ENCODE data around the gene ZSCAN22. TPM values are rescaled to one million over a fixed set of nuclear protein-coding genes. Genes with fewer than 3 reads are reported as not detected.
"Not testable (repeated sequence)": the region's sequence is repeated elsewhere in the genome, so short reads cannot be mapped to it uniquely, and the experiment has no call there.

ZSCAN22 gene
- total and polyA plus RNA-seq, 2 donors (not counting 1 experiment from before 2014, with no cell fraction given): 2.8 to 7.1 TPM

GRCh38 chr19:58310685-58311084 lies 16.1 kb upstream of the ZSCAN22 start:
- H3K27me3 ChIP-seq (replicated peaks in 1 of 4; ENCODE audit: control extremely low read depth in 1 of 4, control insufficient read depth in 3 of 4, insufficient read depth in 4 of 4, low read length in 3 of 4); H3K9me3 ChIP-seq (ENCODE audit: control extremely low read depth in 1 of 3, control insufficient read depth in 2 of 3, insufficient read depth in 1 of 3, low read length in 2 of 3); H3K27me3 Mint-ChIP-seq; H3K27ac ChIP-seq (ENCODE audit: low read length in 2 of 2); DNase-seq; H3K27ac Mint-ChIP-seq; H3K4me1 ChIP-seq (ENCODE audit: control insufficient read depth in 2 of 2, insufficient read depth in 2 of 2, low read length in 2 of 2); H3K4me3 Mint-ChIP-seq; CTCF ChIA-PET; intact Hi-C loops (cut with micrococcal nuclease); ATAC-seq (ENCODE audit: low read depth); H3K9ac ChIP-seq (ENCODE audit: low read length); H3K4me3 ChIP-seq (ENCODE audit: control extremely low read depth in 1 of 5, extremely low read depth in 1 of 5, insufficient read depth in 1 of 5, low read depth in 2 of 5, low read length in 4 of 5); H3K9me3 Mint-ChIP-seq (ENCODE audit: insufficient read depth); H3K4me2 ChIP-seq (replicated peaks; ENCODE audit: low read depth, low read length, poor library complexity, severe bottlenecking); POLR2A ChIA-PET; H2AFZ ChIP-seq (ENCODE audit: insufficient read depth, low read depth, low read length, poor library complexity, severe bottlenecking): not testable (repeated sequence)
- TF ChIP-seq, protein P1, sequence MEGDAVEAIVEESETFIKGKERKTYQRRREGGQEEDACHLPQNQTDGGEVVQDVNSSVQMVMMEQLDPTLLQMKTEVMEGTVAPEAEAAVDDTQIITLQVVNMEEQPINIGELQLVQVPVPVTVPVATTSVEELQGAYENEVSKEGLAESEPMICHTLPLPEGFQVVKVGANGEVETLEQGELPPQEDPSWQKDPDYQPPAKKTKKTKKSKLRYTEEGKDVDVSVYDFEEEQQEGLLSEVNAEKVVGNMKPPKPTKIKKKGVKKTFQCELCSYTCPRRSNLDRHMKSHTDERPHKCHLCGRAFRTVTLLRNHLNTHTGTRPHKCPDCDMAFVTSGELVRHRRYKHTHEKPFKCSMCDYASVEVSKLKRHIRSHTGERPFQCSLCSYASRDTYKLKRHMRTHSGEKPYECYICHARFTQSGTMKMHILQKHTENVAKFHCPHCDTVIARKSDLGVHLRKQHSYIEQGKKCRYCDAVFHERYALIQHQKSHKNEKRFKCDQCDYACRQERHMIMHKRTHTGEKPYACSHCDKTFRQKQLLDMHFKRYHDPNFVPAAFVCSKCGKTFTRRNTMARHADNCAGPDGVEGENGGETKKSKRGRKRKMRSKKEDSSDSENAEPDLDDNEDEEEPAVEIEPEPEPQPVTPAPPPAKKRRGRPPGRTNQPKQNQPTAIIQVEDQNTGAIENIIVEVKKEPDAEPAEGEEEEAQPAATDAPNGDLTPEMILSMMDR (IDR thresholded peaks at IDR 0.05): peak; percentile 41
- WGBS (ENCODE audit: insufficient coverage): 86% methylated on average over 7 of the region's 13 CpGs
- peaks cover 22% of the 10 kb centered on the region for H3K4me1 Mint-ChIP-seq
- Histone ChIP-seq H4K20me1 (ENCODE audit: control insufficient read depth, insufficient read depth, low read length, poor library complexity, severe bottlenecking) (peaks cover 11% of the 10 kb centered on the region), H3K36me3 (replicated peaks in 1 of 2; ENCODE audit: control extremely low read depth in 1 of 2, control insufficient read depth in 1 of 2, extremely low read depth in 1 of 2, insufficient read depth in 2 of 2, low read length in 1 of 2) (peaks cover 1 to 68% of the 10 kb centered on the region in 2 experiments), H3K79me2 (ENCODE audit: control insufficient read depth, insufficient read depth, low read length) (peaks cover 37% of the 10 kb centered on the region)

- Mint-ChIP-seq H3K4me3 (no peak overlapping the region), H3K27ac (no peak overlapping the region), H3K27me3 (no peaks in the 10 kb centered on the region), H3K4me1 (peaks cover 16% of the 10 kb centered on the region), H3K9me3 (ENCODE audit: insufficient read depth) (no peaks in the 10 kb centered on the region)
- ATAC-seq (ENCODE audit: low read depth) (no peak), DNase-seq (no peak)
- ChIA-PET CTCF (no interaction called here), POLR2A (no interaction called here)
- Histone ChIP-seq H3K4me1 (ENCODE audit: control insufficient read depth in 2 of 2, insufficient read depth in 2 of 2, low read length in 2 of 2) (peaks cover 2% of the 10 kb centered on the region in 2 donors), H4K20me1 (ENCODE audit: control insufficient read depth, insufficient read depth, low read length, poor library complexity, severe bottlenecking) (peaks cover 11% of the 10 kb centered on the region), H3K9me3 (ENCODE audit: control extremely low read depth in 1 of 3, control insufficient read depth in 2 of 3, insufficient read depth in 1 of 3, low read length in 2 of 3) (peaks cover 0 to 9% (median 0%) of the 10 kb centered on the region in 3 donors), H3K27ac (ENCODE audit: low read length in 2 of 2) (no peak overlapping the region), H3K79me2 (ENCODE audit: control insufficient read depth, insufficient read depth, low read length) (peaks cover 30% of the 10 kb centered on the region), H3K9ac (ENCODE audit: low read length) (no peak overlapping the region), H3K27me3 (replicated peaks in 1 of 4; ENCODE audit: control extremely low read depth in 1 of 4, control insufficient read depth in 3 of 4, insufficient read depth in 4 of 4, low read length in 3 of 4) (no peaks in the 10 kb centered on the region), H3K4me3 (ENCODE audit: control extremely low read depth in 1 of 5, extremely low read depth in 1 of 5, insufficient read depth in 1 of 5, low read depth in 2 of 5, low read length in 4 of 5) (no peak overlapping the region), H2AFZ (ENCODE audit: insufficient read depth, low read depth, low read length, poor library complexity, severe bottlenecking) (no peak overlapping the region), H3K4me2 (replicated peaks; ENCODE audit: low read depth, low read length, poor library complexity, severe bottlenecking) (no peak overlapping the region), H3K36me3 (replicated peaks in 1 of 2; ENCODE audit: control extremely low read depth in 1 of 2, control insufficient read depth in 1 of 2, extremely low read depth in 1 of 2, insufficient read depth in 2 of 2, low read length in 1 of 2) (peaks cover 1 to 68% of the 10 kb centered on the region in 2 experiments)
- intact Hi-C loops (cut with micrococcal nuclease): no loop called here
- 97% methylated on average over 6 of the region's 7 CpGs for WGBS (ENCODE audit: insufficient coverage)
- TF ChIP-seq, protein P1 (IDR thresholded peaks at IDR 0.05): no peak
- TF ChIP-seq EZH2 (IDR thresholded peaks at IDR 0.05; ENCODE audit: borderline replicate concordance, insufficient read depth, low read depth, low read length, poor library complexity, severe bottlenecking): no peak
Measured at GRCh38 chr19:58311345-58311865, 15.4 kb upstream of the ZSCAN22 start.

Measured in B cell (primary cell).